ENCODE data around the gene CUX1. TPM values are rescaled to one million over a fixed set of nuclear protein-coding genes. Genes with fewer than 3 reads are reported as not detected.

CUX1 gene
- total RNA-seq, 2 experiments from 2014 or later: 35.6 to 38.0 TPM

DNA sequence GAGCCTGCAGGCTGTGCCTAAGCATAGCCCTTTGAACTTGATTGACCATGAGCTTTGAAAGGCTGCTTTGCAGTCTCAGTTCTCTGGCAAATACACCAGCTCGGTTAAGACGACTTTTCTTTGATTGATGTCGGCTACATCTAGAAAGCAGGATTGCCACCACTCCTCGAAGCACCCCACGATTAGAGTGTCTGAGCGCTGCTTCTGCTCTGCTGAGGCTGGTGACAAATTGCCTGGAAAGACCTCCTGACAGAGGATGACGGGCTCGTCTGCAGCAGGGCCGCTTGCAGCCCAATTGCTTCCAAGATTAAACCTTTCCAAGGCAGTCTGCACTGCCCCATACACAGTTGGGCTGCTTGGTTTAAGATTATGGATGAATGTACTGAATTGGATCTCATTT lies 182.0 kb downstream of the CUX1 start:
- Histone ChIP-seq H3K4me3 (ENCODE audit: low read length) (no peak overlapping the region), H3K9me3 (ENCODE audit: control insufficient read depth in 1 of 2, insufficient read depth in 1 of 2, low read length in 2 of 2) (no peaks in the 10 kb centered on the region), H3K36me3 (ENCODE audit: insufficient read depth, low read length) (no peaks in the 10 kb centered on the region), H3K27ac (ENCODE audit: low read depth in 1 of 2, low read length in 2 of 2) (no peak overlapping the region), H3K4me1 (ENCODE audit: insufficient read depth, low read length) (no peaks in the 10 kb centered on the region), H3K27me3 (ENCODE audit: control insufficient read depth in 1 of 2, insufficient read depth in 2 of 2, low read length in 2 of 2) (no peaks in the 10 kb centered on the region)
- Mint-ChIP-seq H3K4me1 (ENCODE audit: low read depth) (peaks cover 5% of the 10 kb centered on the region), H3K27ac (no peak overlapping the region), H3K9me3 (no peaks in the 10 kb centered on the region), H3K36me3 (ENCODE audit: low read depth) (no peaks in the 10 kb centered on the region), H3K27me3 (no peaks in the 10 kb centered on the region), H3K4me3 (no peak overlapping the region)
- CTCF ChIA-PET: no interaction called here
- TF ChIP-seq CTCF (IDR thresholded peaks at IDR 0.05): no peak
- POLR2A ChIA-PET: no interaction called here
- intact Hi-C loops (cut with DNase I, micrococcal nuclease): no loop called here
- no peak for ATAC-seq (ENCODE audit: poor library complexity)
- DNase-seq: no peak

- DNase-seq: no peak
- H3K27me3 Mint-ChIP-seq: no peaks in the 10 kb centered on the region
Measured at GRCh38 chr7:102000123-102000522, 182.7 kb downstream of the CUX1 start.

GRCh38 chr7:102004229-102004628 lies 186.8 kb downstream of the CUX1 start:
- Histone ChIP-seq H3K4me1 (ENCODE audit: insufficient read depth, low read length) (no peaks in the 10 kb centered on the region), H3K36me3 (ENCODE audit: insufficient read depth, low read length) (no peaks in the 10 kb centered on the region), H3K27ac (ENCODE audit: low read depth in 1 of 2, low read length in 2 of 2) (no peak overlapping the region), H3K27me3 (ENCODE audit: control insufficient read depth in 1 of 2, insufficient read depth in 2 of 2, low read length in 2 of 2) (no peaks in the 10 kb centered on the region), H3K9me3 (ENCODE audit: control insufficient read depth in 1 of 2, insufficient read depth in 1 of 2, low read length in 2 of 2) (no peaks in the 10 kb centered on the region), H3K4me3 (ENCODE audit: low read length) (no peak overlapping the region)
- Mint-ChIP-seq H3K36me3 (ENCODE audit: low read depth) (no peaks in the 10 kb centered on the region), H3K27me3 (no peaks in the 10 kb centered on the region), H3K9me3 (no peaks in the 10 kb centered on the region), H3K27ac (no peak overlapping the region), H3K4me1 (ENCODE audit: low read depth) (no peaks in the 10 kb centered on the region), H3K4me3 (no peak overlapping the region)
- CTCF ChIA-PET: no interaction called here
- intact Hi-C loops (cut with DNase I, micrococcal nuclease): no loop called here
- POLR2A ChIA-PET: no interaction called here
- no peak for ATAC-seq (ENCODE audit: poor library complexity)
- no peak for TF ChIP-seq CTCF (IDR thresholded peaks at IDR 0.05)
- no peak for DNase-seq

More at GRCh38 chr7:102000123-102000522, 182.7 kb downstream of the CUX1 start:
- intact Hi-C loops (cut with DNase I, micrococcal nuclease): no loop called here
- Mint-ChIP-seq H3K36me3 (ENCODE audit: low read depth) (no peaks in the 10 kb centered on the region), H3K4me1 (ENCODE audit: low read depth) (peaks cover 4% of the 10 kb centered on the region), H3K27ac (no peak overlapping the region), H3K4me3 (no peak overlapping the region), H3K9me3 (no peaks in the 10 kb centered on the region)
- H3K27me3 ChIP-seq (ENCODE audit: control insufficient read depth in 1 of 2, insufficient read depth in 2 of 2, low read length in 2 of 2): no peaks in the 10 kb centered on the region
- H3K4me1 ChIP-seq (ENCODE audit: insufficient read depth, low read length): no peaks in the 10 kb centered on the region
- no peak overlapping the region for H3K27ac ChIP-seq (ENCODE audit: low read depth in 1 of 2, low read length in 2 of 2)
- no peak overlapping the region for H3K4me3 ChIP-seq (ENCODE audit: low read length)
- no peak for TF ChIP-seq CTCF (IDR thresholded peaks at IDR 0.05)
- no peak for ATAC-seq (ENCODE audit: poor library complexity)
- no peaks in the 10 kb centered on the region for H3K9me3 ChIP-seq (ENCODE audit: control insufficient read depth in 1 of 2, insufficient read depth in 1 of 2, low read length in 2 of 2)
- POLR2A ChIA-PET: no interaction called here
- no peaks in the 10 kb centered on the region for H3K36me3 ChIP-seq (ENCODE audit: insufficient read depth, low read length)
- CTCF ChIA-PET: no interaction called here
